Peyer's patch (tissue), 4 donors: ENCODE results near the gene SIK2. TPM values are rescaled to one million over a fixed set of nuclear protein-coding genes. Genes with fewer than 3 reads are reported as not detected.

Experiments
- DNase-seq, 3 donors: peaks; one replicate each; pipeline ENCODE4 v3.0.0-alpha.2; 2017 to 2019
- H3K27ac ChIP-seq, 4 donors: fragments of 200-600 bp; sonication (generic); one replicate each; pipeline ENCODE4 v1.5.1; 2016 to 2019
- H3K27me3 ChIP-seq, 2 donors: fragments of 200-600 bp; sonication (generic); one replicate each; pipeline ENCODE4 v1.5.1; 2019
- H3K36me3 ChIP-seq, 3 donors: fragments of 200-600 bp; sonication (generic); one replicate each; pipeline ENCODE4 v1.5.1; 2016 to 2019
- H3K4me1 ChIP-seq, 4 donors: fragments of 200-600 bp; sonication (generic); one replicate each; pipeline ENCODE4 v1.5.1; 2016 to 2019
- H3K4me3 ChIP-seq, 4 donors: fragments of 200-600 bp; sonication (generic); 1 replicate in 3 of 4; 2 replicates in 1 of 4; pipeline ENCODE4 v1.5.1; 2016 to 2019; ENCODE audit warnings: mild to moderate bottlenecking in 1 of 4
- H3K9me3 ChIP-seq, 4 donors: fragments of 200-600 bp; sonication (generic); one replicate each; pipeline ENCODE4 v1.5.1; 2016 to 2019; ENCODE audit warnings: mild to moderate bottlenecking in 1 of 4
- CTCF ChIP-seq, 6 experiments: fragments of 450-650 bp in 4 of 6; fragments of 200-600 bp in 2 of 6; sonication (generic) in 1 of 6; IDR thresholded peaks; one replicate each; pipeline ENCODE4 v1.5.1; 2017 to 2019; ENCODE audit warnings: antibody characterized with exemption in 6 of 6, mild to moderate bottlenecking in 3 of 6, moderate library complexity in 1 of 6
- POLR2A ChIP-seq, 2 donors: fragments of 450-650 bp; IDR thresholded peaks; one replicate each; pipeline ENCODE4 v1.5.1; 2017; ENCODE audit warnings: antibody characterized with exemption in 2 of 2, mild to moderate bottlenecking in 2 of 2, moderate library complexity in 2 of 2
- total RNA-seq, 4 donors: library from RNA; depleted of rRNA; stranded (reverse); fragments of >200 nt; gene quantifications; one replicate each; pipeline ENCODE4 v1.1.0, GENCODE V29; 2016

Gene SIK2
- total RNA-seq, 4 donors from 2014 or later, result 12.4 to 16.3 (median 14.4) TPM

- no peaks in the 10 kb centered on the region for H3K27me3 ChIP-seq
- DNase-seq, result no peak
- H3K4me1 ChIP-seq, result no peaks in the 10 kb centered on the region
- H3K36me3 ChIP-seq, result no peaks in the 10 kb centered on the region
- no peaks in the 10 kb centered on the region for H3K9me3 ChIP-seq
- no peak for TF ChIP-seq POLR2A (IDR thresholded peaks at IDR 0.05)
- no peak for TF ChIP-seq CTCF (IDR thresholded peaks at IDR 0.05)
- H3K27ac ChIP-seq, result no peak overlapping the region
- H3K4me3 ChIP-seq, result no peak overlapping the region
Measured at GRCh38 chr11:111659201-111660115, 57.2 kb downstream of the SIK2 start.

GRCh38 chr11:111660822-111661221, 58.6 kb downstream of the SIK2 start:
- Histone ChIP-seq H3K27ac (no peak overlapping the region), H3K9me3 (no peaks in the 10 kb centered on the region), H3K4me3 (no peak overlapping the region), H3K27me3 (no peaks in the 10 kb centered on the region), H3K4me1 (no peaks in the 10 kb centered on the region), H3K36me3 (no peaks in the 10 kb centered on the region)
- no peak for TF ChIP-seq POLR2A (IDR thresholded peaks at IDR 0.05)
- no peak for TF ChIP-seq CTCF (IDR thresholded peaks at IDR 0.05)
- DNase-seq, result no peak

- no peaks in the 10 kb centered on the region for H3K27me3 ChIP-seq
- no peak overlapping the region for H3K4me3 ChIP-seq
- no peaks in the 10 kb centered on the region for H3K36me3 ChIP-seq
- DNase-seq, result no peak
- no peak for TF ChIP-seq POLR2A (IDR thresholded peaks at IDR 0.05)
- TF ChIP-seq CTCF (IDR thresholded peaks at IDR 0.05), result no peak
- H3K27ac ChIP-seq, result no peak overlapping the region
- no peaks in the 10 kb centered on the region for H3K4me1 ChIP-seq
- H3K9me3 ChIP-seq, result no peaks in the 10 kb centered on the region
Measured at GRCh38 chr11:111663820-111664219, 61.6 kb downstream of the SIK2 start.

GRCh38 chr11:111665777-111666176, 63.5 kb downstream of the SIK2 start:
- Histone ChIP-seq H3K27me3 (no peaks in the 10 kb centered on the region), H3K4me3 (no peak overlapping the region), H3K36me3 (no peaks in the 10 kb centered on the region), H3K9me3 (no peaks in the 10 kb centered on the region), H3K27ac (no peak overlapping the region), H3K4me1 (no peaks in the 10 kb centered on the region)
- no peak for DNase-seq
- TF ChIP-seq CTCF (IDR thresholded peaks at IDR 0.05), result no peak
- TF ChIP-seq POLR2A (IDR thresholded peaks at IDR 0.05), result no peak

- Histone ChIP-seq H3K4me3 (no peak overlapping the region), H3K27me3 (no peaks in the 10 kb centered on the region), H3K4me1 (no peaks in the 10 kb centered on the region), H3K9me3 (no peaks in the 10 kb centered on the region), H3K36me3 (peaks cover 0 to 18% (median 0%) of the 10 kb centered on the region in 3 donors), H3K27ac (no peak overlapping the region)
- TF ChIP-seq CTCF (IDR thresholded peaks at IDR 0.05), result no peak
- no peak for TF ChIP-seq POLR2A (IDR thresholded peaks at IDR 0.05)
- DNase-seq, result no peak
Measured at GRCh38 chr11:111668980-111669379, 66.7 kb downstream of the SIK2 start.
